ENCODE data around the gene AGAP2. TPM values are rescaled to one million over a fixed set of nuclear protein-coding genes. Genes with fewer than 3 reads are reported as not detected.

The AGAP2 gene
- total and polyA plus RNA-seq, 2 of the 13 experiments (the other 11 are each of a cell fraction or from before 2014, with no cell fraction given): 0.38 to 0.45 TPM

DNA sequence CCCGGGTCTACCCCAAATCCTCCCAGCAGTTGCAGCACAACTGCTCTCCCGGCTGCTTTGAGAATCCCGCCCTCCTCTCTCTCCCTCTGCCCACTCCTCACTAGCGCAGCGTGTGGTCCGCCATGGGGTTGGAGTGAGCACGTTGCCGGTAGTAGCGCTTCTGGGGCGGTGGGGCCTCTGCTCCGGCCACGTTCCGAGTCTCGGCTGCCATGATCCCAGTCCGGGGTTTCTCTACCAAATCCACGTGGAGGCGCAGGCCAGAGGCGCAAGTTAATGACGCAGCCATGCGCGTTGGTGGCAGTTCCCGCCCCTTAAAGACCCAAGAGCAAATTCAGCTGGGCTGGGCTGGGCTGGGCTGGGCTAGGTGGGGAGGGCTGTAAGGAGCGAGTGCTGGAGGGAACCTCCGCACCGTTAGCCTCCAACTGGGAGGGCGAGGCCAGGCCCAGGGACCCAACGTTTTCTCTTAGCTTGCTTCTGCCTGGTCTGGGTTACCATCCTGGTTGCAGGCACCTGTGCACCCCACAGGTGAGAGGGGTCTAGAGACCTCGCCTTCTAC, 33.4 kb upstream of the AGAP2 start, which contains the start of gene METTL1 (continued):
- TF ChIP-seq POGZ (CRISPR knock-in tag; IDR thresholded peaks at IDR 0.05): peak; percentile 89
- TF ChIP-seq ZNF879 (CRISPR knock-in tag; IDR thresholded peaks at IDR 0.05): no peak
- TF ChIP-seq, protein P1, sequence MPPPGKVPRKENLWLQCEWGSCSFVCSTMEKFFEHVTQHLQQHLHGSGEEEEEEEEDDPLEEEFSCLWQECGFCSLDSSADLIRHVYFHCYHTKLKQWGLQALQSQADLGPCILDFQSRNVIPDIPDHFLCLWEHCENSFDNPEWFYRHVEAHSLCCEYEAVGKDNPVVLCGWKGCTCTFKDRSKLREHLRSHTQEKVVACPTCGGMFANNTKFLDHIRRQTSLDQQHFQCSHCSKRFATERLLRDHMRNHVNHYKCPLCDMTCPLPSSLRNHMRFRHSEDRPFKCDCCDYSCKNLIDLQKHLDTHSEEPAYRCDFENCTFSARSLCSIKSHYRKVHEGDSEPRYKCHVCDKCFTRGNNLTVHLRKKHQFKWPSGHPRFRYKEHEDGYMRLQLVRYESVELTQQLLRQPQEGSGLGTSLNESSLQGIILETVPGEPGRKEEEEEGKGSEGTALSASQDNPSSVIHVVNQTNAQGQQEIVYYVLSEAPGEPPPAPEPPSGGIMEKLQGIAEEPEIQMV (CRISPR knock-in tag; IDR thresholded peaks at IDR 0.05; ENCODE audit: low read depth): peak; percentile 72; the same call in 1 of the 2 replicates
- TF ChIP-seq JUND (CRISPR knock-in tag; IDR thresholded peaks at IDR 0.05): peak; percentile 84
- peak; percentile 55 for TF ChIP-seq GABPB1 (CRISPR knock-in tag; IDR thresholded peaks at IDR 0.05)
- TF ChIP-seq, protein P2, sequence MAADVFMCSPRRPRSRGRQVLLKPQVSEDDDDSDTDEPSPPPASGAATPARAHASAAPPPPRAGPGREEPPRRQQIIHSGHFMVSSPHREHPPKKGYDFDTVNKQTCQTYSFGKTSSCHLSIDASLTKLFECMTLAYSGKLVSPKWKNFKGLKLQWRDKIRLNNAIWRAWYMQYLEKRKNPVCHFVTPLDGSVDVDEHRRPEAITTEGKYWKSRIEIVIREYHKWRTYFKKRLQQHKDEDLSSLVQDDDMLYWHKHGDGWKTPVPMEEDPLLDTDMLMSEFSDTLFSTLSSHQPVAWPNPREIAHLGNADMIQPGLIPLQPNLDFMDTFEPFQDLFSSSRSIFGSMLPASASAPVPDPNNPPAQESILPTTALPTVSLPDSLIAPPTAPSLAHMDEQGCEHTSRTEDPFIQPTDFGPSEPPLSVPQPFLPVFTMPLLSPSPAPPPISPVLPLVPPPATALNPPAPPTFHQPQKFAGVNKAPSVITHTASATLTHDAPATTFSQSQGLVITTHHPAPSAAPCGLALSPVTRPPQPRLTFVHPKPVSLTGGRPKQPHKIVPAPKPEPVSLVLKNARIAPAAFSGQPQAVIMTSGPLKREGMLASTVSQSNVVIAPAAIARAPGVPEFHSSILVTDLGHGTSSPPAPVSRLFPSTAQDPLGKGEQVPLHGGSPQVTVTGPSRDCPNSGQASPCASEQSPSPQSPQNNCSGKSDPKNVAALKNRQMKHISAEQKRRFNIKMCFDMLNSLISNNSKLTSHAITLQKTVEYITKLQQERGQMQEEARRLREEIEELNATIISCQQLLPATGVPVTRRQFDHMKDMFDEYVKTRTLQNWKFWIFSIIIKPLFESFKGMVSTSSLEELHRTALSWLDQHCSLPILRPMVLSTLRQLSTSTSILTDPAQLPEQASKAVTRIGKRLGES (CRISPR knock-in tag; IDR thresholded peaks at IDR 0.05; ENCODE audit: borderline replicate concordance): no peak
- no peak for TF ChIP-seq SMC3 (IDR thresholded peaks at IDR 0.05; ENCODE audit: low read length)
- TF ChIP-seq CREB1 (IDR thresholded peaks at IDR 0.05): peak; percentile 95
- peak; percentile 99 for TF ChIP-seq CREB1 (CRISPR knock-in tag; IDR thresholded peaks at IDR 0.05)
- 0 out of 2 replicates have a peak, but pooled peaks have one; percentile 33 for TF ChIP-seq ZNF644 (CRISPR knock-in tag; IDR thresholded peaks at IDR 0.05; ENCODE audit: low read depth)
- TF ChIP-seq ZNF253 (CRISPR knock-in tag; IDR thresholded peaks at IDR 0.05; ENCODE audit: borderline replicate concordance): peak; percentile 40; the same call in 1 of the 2 replicates
- TF ChIP-seq MBD4 (IDR thresholded peaks at IDR 0.05; ENCODE audit: borderline replicate concordance, low read length): no peak
- TF ChIP-seq SRSF9 (IDR thresholded peaks at IDR 0.05; ENCODE audit: borderline replicate concordance, insufficient read depth, low read depth, low read length, poor library complexity, severe bottlenecking): no peak
- TF ChIP-seq, protein P3, sequence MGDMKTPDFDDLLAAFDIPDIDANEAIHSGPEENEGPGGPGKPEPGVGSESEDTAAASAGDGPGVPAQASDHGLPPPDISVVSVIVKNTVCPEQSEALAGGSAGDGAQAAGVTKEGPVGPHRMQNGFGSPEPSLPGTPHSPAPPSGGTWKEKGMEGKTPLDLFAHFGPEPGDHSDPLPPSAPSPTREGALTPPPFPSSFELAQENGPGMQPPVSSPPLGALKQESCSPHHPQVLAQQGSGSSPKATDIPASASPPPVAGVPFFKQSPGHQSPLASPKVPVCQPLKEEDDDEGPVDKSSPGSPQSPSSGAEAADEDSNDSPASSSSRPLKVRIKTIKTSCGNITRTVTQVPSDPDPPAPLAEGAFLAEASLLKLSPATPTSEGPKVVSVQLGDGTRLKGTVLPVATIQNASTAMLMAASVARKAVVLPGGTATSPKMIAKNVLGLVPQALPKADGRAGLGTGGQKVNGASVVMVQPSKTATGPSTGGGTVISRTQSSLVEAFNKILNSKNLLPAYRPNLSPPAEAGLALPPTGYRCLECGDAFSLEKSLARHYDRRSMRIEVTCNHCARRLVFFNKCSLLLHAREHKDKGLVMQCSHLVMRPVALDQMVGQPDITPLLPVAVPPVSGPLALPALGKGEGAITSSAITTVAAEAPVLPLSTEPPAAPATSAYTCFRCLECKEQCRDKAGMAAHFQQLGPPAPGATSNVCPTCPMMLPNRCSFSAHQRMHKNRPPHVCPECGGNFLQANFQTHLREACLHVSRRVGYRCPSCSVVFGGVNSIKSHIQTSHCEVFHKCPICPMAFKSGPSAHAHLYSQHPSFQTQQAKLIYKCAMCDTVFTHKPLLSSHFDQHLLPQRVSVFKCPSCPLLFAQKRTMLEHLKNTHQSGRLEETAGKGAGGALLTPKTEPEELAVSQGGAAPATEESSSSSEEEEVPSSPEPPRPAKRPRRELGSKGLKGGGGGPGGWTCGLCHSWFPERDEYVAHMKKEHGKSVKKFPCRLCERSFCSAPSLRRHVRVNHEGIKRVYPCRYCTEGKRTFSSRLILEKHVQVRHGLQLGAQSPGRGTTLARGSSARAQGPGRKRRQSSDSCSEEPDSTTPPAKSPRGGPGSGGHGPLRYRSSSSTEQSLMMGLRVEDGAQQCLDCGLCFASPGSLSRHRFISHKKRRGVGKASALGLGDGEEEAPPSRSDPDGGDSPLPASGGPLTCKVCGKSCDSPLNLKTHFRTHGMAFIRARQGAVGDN (CRISPR knock-in tag; IDR thresholded peaks at IDR 0.05): peak; percentile 91; the same call in 1 of the 2 replicates
- peak; percentile 56; the same call in 1 of the 2 replicates for TF ChIP-seq FOXA3 (CRISPR knock-in tag; IDR thresholded peaks at IDR 0.05)
- TF ChIP-seq, protein P4, sequence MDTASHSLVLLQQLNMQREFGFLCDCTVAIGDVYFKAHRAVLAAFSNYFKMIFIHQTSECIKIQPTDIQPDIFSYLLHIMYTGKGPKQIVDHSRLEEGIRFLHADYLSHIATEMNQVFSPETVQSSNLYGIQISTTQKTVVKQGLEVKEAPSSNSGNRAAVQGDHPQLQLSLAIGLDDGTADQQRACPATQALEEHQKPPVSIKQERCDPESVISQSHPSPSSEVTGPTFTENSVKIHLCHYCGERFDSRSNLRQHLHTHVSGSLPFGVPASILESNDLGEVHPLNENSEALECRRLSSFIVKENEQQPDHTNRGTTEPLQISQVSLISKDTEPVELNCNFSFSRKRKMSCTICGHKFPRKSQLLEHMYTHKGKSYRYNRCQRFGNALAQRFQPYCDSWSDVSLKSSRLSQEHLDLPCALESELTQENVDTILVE (CRISPR knock-in tag; IDR thresholded peaks at IDR 0.05): peak; percentile 84
- TF ChIP-seq HMGA1 (CRISPR knock-in tag; conservative IDR thresholded peaks at IDR 0.05): no peak
- TF ChIP-seq MLLT10 (CRISPR knock-in tag; IDR thresholded peaks at IDR 0.05): no peak
